NB4 (cell line): Measurements from ENCODE around the gene PDXDC1.
"Not testable (repeated sequence)": the region's sequence is repeated elsewhere in the genome, so short reads cannot be mapped to it uniquely, and the experiment has no call there.

Experiments used
- DNase-seq: peaks from one replicate; pipeline ENCODE4 v3.0.0; 2010; ENCODE audit warnings: low read depth
- H3K4me3 ChIP-seq: one replicate; pipeline ENCODE4 v1.5.1; 2011; ENCODE audit warnings: mild to moderate bottlenecking, low read depth, low read length, moderate library complexity
- TF ChIP-seq, protein P1 (sequence below): IDR thresholded peaks from one replicate; pipeline ENCODE4 v1.5.1; 2012; ENCODE audit warnings: low read depth, low read length

Gene PDXDC1

DNA sequence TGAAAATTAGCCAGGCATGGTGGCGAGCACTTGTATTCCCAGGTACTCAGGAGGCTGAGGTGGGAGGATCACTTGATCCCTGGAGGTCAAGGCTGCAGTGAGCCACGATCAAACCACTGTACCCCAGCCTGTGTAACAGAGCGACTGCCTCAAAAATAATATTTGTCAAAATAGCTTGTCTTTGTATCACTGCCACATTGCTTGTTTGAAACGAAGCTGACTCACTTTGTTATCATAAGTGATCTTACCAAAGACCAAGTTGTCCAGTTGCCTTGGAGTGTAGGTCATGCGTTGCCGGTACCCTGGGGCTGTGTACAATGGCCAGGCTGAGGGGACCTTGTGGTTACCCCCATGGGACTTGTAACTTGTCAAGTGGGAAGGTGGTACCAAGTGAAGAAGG, 21.9 kb downstream of the PDXDC1 start:
- DNase-seq, H3K4me3 ChIP-seq: not testable (repeated sequence)

DNA sequence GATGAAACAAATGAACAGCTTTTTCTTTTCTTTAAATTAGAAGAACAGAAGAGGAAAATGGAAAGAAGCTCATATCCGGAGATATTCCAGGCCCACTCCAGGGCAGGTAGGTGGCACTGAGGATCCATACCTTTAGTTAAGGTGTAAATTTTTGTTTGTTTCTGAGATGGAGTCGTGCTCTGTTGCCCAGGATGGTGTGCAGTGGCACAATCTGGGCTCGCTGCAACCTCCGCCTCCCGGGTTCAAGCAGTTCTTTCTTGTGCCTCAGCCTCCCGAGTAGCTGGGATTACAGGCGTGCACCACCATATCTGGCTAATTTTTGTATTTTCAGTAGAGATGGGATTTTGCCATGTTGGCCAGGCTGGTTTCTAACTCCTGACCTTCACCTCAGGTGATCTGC, 23.5 kb downstream of the PDXDC1 start:
- not testable (repeated sequence) for H3K4me3 ChIP-seq

DNA sequence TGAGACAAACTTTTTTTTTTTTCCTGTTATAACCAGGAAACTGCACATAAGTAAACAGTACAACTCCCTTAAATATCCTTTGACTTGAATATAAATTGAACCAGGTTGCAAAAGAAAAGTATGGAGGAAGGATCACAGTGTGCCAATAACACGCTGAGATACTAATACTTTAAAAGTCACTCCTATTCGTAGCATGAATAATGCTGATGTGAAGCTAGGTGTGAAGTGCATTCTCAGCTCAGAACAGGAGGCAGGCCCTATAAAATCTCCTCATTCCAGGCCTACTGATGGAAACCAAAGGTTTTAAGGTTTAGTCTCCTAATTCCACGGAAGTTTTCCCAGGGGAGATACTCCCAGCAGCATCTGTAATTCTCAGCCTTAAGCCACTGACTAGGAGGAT, 25.0 kb downstream of the PDXDC1 start:
- not testable (repeated sequence) for DNase-seq, H3K4me3 ChIP-seq

More for the DNA sequence above, 23.5 kb downstream of the PDXDC1 start:
- not testable (repeated sequence) for DNase-seq

DNA sequence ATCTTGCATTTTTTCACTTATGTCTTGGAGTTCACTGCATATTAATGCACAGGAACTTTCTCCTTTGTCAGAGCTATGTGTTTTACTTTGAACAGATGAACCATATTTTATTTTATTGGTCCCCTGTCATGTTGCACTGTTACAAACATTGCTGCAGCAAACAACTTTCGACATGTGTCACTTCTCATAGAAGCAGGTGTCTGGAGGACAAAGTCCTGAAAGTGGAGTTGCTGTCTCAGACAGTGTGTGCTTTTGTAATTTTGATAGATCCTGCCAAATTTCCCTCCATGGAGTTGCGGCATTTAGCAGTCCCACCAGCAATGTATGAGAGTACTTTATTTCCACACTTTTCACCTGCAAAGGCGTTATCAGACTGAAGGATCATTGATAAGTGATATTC, 27.6 kb downstream of the PDXDC1 start:
- not testable (repeated sequence) for H3K4me3 ChIP-seq, DNase-seq

DNA sequence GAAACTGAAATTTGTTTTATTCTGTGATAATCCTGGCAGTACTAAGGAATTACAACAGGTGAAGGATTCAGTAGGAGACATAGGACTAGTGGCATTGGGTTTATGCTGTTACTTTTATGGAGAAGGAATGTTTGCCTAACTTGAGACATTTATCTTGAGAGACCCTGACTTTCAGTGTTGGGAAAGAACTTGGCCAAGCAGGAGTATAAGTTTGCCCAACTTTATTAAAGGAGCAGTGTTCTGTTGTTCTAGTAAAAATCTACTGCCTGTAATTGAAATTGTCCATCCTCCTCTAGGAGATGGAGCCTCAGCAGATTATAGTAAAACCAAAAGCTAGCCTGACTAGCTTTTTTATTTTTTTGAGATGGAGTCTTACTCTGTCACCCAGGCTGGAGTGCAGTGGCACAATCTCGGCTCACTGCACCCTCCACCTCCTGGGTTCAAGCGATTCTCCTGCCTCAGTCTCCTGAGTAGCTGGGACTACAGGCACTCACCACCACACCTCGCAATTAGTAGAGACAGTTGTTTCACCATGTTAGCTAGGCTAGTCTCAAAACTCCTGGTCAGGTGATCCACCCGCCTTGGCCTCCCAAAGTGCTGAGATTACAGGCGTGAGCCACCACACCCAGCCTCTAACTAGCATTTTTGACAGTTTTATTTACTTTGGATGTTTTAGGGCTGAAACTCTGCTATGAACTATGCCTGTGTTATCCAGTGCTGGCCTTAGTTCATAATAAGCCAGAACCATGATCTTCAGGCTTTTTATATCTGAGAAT, 30.7 kb downstream of the PDXDC1 start:
- H3K4me3 ChIP-seq, DNase-seq: not testable (repeated sequence)

DNA sequence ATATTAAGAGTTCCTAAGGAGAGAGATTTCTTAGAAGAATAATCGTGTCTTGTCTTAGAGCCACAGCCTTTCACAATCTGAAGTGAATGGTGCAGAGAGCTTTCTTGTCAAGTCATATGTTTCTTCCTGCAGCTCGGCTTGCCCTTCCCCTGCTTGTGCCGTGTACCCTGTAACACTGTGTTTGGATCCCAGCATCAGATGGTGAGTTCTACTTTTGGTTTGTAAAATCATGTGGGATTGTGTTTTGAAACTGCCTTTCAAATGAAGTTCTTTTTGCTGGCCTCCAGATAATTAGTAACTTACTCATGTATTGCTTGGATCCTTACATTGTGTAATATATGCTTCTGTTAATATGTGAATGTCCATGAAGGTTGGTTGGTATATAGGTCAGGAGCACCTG, 33.8 kb downstream of the PDXDC1 start:
- H3K4me3 ChIP-seq, result not testable (repeated sequence)
- peak; percentile 53 for DNase-seq

DNA sequence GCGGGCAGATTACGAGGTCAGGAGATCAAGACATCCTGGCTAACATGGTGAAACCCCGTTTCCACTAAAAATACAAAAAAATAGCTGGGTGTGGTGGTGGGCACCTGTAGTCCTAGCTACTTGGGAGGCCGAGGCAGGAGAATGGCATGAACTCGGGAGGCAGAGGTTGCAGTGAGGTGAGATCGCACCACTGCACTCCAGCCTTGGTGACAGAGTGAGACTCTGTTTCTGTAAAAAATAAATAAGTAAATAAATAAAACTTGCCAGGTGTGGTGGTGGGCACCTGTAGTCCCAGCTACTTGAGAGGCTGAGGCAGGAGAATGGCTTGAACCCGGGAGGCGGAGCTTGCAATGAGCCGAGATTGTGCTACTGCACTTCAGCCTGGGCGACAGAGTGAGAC, 38.1 kb downstream of the PDXDC1 start:
- DNase-seq, H3K4me3 ChIP-seq: not testable (repeated sequence)

DNA sequence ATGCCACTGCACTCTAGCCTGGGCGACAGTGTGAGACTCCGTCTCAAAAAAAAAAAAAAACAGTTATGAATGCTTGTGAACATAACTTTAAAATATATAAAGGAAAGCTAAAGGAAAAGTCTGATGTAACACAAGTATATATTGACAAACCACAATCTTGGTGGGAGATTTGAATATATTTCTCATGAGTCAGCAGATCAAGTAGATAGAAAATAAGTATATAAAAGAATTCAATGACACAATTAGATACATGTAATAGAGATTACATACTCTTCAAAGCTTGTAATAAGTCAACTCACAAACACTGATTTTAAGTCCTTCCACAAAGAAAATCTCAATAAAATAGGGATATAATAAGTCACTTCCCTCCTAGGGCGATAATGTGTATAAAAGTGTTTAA, 40.8 kb downstream of the PDXDC1 start:
- H3K4me3 ChIP-seq, DNase-seq: not testable (repeated sequence)

DNA sequence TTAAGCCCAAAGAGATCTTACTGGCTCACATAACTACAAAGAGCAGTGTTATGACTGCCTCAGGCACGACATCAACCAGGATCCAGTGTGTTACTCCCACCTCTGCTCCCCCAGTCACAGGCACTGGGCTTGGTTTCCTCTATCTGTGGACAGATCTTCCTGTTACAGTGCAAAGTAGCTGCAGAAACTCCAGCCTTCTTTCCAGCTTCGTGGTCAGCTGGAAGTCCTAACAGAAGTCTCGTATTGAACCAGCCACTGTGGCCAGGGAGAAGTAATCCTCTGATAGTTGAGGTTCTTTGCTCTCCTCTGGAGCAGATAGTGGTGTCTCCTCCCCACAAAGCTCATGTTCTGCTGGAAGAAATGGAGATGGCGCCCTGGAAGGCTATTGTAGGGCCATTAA, 41.5 kb downstream of the PDXDC1 start:
- H3K4me3 ChIP-seq, result not testable (repeated sequence)
- peak; percentile 20 for DNase-seq

DNA sequence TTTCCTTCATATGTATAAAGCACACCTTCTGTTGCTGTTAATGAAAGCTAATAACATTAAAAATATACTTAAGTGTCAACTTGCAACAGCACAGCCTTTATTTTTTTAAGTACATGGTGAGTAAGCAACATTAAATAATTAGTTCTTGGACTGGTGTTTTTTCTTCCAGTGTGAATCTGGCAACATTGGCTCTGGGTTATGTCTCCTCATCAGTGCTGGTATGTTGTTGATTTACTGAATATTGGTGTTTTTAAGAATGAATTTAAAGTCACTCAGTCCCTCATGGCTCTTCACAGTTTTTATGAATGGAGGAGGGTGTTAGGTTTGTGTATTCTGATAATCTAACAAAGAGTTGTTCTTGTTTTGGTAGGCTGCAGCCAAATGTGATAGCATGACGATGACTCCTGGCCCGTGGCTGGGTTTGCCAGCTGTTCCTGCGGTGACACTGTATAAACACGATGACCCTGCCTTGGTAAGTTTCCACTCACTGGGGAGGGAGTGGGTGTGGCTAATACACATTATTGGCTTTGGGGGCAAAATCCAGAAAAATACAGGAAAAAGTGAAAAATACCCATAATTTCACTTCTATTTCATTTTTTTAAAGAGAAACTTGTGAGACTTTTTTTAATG, 42.2 kb downstream of the PDXDC1 start:
- not testable (repeated sequence) for H3K4me3 ChIP-seq, DNase-seq

DNA sequence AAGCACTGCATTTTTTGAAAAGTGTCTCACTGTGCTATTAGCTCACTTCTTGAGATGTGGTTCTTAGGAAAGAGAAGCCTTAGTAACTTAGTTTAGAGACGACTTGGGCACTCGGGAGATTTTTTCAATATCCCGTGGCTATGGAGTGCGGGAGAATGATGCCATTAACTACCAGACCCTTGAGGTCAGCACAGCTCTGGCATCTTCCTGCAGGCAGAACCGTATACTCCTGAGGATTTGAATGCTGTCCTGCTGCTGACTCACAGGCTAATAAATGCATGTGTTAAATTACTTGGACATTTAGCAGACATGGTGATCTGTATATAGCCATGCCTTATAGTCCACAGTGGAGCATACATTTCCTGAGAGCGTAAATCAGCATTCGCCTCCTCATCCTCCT, 46.6 kb downstream of the PDXDC1 start:
- not testable (repeated sequence) for H3K4me3 ChIP-seq, DNase-seq

DNA sequence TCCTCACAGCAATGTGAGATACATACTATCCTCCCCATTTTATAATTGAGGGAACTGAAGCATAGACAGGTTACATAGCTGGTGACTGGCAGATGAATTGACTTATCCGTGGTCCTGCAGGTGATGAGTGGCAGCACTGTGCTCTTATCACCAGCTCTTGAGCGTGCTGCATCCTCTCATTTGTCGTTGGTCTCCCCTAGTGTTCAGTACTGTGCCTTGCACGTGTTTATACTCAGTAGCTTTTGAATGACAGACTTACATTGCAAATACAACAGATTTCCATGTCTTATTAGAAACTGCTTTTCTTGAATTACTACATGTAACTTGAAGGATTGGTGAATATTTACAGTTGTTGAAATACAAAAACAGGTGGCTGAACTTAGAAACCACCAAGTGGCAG, 47.4 kb downstream of the PDXDC1 start:
- DNase-seq, result peak; percentile 59
- H3K4me3 ChIP-seq, result not testable (repeated sequence)
- TF ChIP-seq, protein P1, sequence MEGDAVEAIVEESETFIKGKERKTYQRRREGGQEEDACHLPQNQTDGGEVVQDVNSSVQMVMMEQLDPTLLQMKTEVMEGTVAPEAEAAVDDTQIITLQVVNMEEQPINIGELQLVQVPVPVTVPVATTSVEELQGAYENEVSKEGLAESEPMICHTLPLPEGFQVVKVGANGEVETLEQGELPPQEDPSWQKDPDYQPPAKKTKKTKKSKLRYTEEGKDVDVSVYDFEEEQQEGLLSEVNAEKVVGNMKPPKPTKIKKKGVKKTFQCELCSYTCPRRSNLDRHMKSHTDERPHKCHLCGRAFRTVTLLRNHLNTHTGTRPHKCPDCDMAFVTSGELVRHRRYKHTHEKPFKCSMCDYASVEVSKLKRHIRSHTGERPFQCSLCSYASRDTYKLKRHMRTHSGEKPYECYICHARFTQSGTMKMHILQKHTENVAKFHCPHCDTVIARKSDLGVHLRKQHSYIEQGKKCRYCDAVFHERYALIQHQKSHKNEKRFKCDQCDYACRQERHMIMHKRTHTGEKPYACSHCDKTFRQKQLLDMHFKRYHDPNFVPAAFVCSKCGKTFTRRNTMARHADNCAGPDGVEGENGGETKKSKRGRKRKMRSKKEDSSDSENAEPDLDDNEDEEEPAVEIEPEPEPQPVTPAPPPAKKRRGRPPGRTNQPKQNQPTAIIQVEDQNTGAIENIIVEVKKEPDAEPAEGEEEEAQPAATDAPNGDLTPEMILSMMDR, result peak; percentile 55

DNA sequence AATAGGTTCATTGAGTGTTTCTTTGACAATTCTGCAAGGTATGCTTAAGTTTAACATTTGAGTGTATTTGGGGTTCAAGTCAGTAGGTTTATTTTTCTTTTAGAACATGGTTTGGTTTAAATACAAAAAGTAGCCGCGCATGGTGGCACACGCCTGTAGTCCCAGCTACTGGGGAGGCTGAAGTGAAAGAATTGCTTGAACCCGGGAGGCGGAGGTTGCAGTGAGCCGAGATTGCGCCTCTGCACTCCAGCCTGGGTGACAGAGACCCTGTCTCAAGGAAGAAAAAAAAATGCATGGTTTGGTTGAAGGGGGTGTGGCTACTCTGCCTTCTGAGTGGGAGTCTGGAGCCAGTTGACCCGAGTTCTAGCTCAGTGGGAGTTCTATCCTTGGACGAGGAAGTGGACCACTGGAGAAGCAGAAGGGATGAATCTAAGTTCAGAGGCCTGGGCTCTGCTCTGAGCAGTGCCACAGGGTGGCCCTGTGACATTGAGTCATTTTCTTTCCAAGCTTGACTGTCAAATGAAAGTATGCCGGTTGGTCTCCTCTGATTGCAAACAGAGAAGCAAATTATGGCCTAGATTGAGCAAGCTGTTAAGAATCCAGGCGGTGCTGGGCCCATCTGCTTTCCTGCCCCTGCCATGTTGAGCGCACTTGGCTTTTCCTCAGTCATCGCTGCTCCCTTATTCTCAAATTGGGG, 48.7 kb downstream of the PDXDC1 start:
- not testable (repeated sequence) for H3K4me3 ChIP-seq, DNase-seq

DNA sequence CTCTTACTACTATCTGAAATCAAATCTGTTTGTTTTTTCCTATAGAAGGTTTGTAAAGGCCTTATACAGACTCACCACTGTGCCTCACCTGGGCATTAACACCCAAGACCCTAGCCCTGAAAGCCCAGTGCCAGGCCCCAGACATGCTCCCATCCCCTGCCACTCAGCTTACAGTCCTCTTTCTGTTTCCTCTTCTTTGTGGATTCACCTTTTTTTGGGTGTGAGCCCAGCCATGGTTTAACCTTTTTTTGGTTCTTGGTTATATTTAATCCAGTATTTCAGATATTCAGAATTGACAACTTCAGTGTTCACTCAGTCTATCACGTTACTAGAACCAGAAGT, 50.0 kb downstream of the PDXDC1 start:
- H3K4me3 ChIP-seq, DNase-seq: not testable (repeated sequence)

DNA sequence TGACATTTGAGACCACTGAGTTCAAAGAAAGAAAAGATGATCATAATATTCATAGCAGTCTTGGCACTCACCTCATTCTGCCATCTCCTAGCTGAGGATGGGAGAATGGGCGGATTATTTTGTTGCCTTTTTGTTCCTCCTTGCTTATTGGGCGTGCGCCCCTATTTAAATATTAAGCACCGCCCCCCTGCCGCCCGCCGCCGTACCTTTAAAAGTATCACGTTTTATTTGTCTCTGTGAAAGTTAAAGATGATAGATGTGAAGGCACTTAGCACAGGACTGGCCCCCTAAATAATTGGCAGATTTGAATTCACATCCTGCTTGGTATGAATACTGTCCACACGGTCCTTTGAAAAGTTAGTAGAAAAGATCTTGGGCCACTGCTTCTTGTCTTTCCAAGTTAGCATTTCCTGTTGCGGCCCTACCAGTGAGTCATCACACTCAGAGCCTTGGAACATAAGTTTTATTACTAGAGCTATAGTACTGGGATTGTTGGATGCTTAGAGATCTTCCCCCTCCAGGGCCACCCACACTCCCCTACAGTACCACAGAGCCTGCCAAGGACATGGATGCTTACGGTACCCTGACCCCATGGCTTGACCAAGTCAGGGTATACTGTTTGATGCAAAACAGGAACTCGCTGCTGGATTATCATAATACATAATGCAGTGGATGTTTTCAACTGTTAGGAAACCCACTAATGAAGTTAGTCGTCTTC, 50.6 kb downstream of the PDXDC1 start:
- DNase-seq, H3K4me3 ChIP-seq: not testable (repeated sequence)

DNA sequence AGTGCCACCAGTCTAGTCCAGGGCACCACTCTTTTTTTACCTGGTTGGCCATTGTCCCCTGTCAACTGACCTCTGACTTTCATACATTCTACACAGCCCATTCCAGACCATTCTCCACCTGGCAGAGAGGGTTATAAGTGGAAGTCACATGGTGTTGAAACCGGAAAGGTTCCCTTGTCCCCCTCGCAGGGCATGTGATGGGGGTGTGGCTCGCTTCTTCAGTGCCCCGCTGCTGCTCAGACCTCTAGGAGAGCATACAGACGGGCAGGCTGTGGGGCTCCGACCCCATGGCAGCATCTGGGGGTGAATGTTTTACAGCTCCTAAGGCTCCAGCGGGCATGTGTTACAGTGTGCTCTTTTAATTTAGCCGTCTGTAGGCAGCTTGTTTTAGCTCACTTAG, 52.2 kb downstream of the PDXDC1 start:
- not testable (repeated sequence) for DNase-seq, H3K4me3 ChIP-seq

DNA sequence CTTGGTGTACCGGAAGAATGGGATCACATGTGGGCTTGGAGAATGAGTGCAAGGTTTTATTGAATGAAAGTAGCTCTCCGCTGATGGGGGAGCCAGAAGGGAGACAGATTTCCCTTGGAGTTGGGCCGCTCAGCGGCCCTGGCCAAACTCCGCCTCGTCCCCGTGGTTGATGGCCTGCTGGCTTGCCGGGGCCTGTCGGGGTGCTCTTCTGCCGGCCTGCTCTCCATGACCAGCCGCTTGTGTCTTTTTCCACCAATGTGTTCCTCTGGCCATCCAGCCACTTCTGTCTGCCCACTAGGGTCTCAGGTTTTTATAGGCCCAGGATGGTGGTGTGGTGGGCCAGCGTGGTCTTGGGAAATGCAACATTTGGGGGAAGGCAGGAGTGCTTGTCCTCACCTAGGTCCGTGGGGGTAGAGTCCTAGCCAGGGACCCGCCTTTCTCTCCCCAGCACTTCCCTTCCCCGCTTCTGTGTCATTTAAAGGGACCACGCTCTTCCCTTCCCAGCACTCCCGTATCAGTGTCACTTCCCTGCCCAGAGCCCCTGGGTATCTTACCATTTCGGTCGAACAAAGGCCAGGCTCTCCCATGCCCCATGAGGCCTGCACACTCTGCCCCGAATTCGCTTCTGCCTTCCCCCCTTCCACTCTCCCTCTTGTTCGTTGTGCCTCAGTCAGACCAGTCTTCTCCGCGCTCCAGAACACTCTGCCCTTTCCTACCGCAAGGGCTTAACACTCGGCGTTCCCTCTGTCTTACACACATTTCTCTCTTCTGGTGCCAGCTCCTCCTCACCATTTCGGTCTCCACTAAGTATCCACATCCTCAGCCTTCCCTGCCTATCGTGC, 52.9 kb downstream of the PDXDC1 start:
- DNase-seq, result not testable (repeated sequence)

More for the DNA sequence above, 52.9 kb downstream of the PDXDC1 start:
- not testable (repeated sequence) for H3K4me3 ChIP-seq
